ENCODE data around the gene C19orf85. TPM values are rescaled to one million over a fixed set of nuclear protein-coding genes. Genes with fewer than 3 reads are reported as not detected.

Gene C19orf85
- total and polyA plus RNA-seq, 7 donors, result 0.07 TPM; not detected in 6

DNA sequence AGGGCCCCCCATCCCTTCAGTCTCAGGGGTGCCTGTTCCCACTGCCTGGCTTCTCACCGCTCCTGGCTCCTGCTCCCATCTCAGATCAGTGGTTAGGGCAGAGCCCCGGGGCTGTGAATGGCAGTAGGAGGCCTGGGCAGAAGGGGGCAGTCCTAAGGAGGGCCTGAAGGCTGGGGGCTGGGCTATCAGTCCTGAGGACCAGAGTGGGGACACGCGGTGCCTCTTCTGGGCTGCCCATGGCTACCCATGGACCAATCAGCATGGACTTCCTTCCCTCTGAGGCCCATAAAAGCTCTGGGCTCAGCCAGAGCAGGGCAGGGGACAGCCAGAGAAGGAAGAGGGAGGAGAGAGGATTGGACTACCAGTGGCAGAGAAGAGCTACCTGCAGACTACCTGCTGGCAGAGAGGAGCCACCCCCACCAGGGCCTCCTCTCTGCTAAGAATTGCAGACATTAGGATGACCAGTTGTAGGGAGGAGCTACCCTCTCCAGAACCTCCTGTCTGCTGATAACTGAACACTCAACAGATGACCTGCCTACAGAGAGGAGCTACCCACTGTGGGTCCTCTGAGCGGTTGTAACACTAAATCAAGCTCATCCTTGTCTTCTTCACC lies 44.8 kb downstream of the C19orf85 start:
- Histone ChIP-seq H3K9me3 (no peaks in the 10 kb centered on the region), H3K27ac (no peak overlapping the region), H3K27me3 (peaks cover 0 to 24% (median 9%) of the 10 kb centered on the region in 3 donors), H3K36me3 (no peaks in the 10 kb centered on the region), H3K4me1 (no peaks in the 10 kb centered on the region), H3K4me3 (no peak overlapping the region)
- intact Hi-C loops (cut with DNase I), result loop anchor here (10.0 kb wide), 1 partner anchor 275 kb away; the partner anchor contains the start of gene TNNT1
- 66 to 82% methylated on average over 5 of the region's 5 CpGs for WGBS, 2 donors
- TF ChIP-seq EP300 (IDR thresholded peaks at IDR 0.05) (no peak), POLR2AphosphoS5 (IDR thresholded peaks at IDR 0.05) (no peak), POLR2A (IDR thresholded peaks at IDR 0.05) (no peak), CTCF (IDR thresholded peaks at IDR 0.05) (no peak)
- no peak for DNase-seq

DNA sequence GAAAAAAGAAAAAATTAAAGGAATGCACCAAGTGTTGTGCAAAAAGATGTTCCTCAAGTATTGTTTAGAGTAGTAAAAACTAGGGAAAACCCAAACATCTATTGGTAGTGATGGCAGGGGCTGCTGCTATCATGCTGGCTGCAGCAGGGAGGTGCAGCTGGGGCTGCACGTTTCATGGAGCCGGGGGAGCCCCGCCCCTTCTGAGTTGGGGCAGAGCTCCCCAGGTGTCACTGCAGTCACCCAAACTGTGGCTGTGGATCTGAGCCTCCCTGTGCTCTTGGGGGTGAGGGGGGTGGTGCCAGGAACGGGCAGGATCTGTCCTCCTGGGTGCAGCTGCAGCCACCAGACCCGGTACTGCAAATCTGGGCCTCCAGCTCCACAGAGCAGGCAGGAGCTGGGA lies 45.4 kb downstream of the C19orf85 start:
- Histone ChIP-seq H3K36me3 (no peaks in the 10 kb centered on the region), H3K9me3 (no peaks in the 10 kb centered on the region), H3K4me1 (no peaks in the 10 kb centered on the region), H3K4me3 (no peak overlapping the region), H3K27me3 (peaks cover 0 to 18% (median 3%) of the 10 kb centered on the region in 3 donors), H3K27ac (no peak overlapping the region)
- 51 to 58% methylated on average over 5 of the region's 5 CpGs for WGBS, 2 donors
- no peak for DNase-seq
- no peak for TF ChIP-seq POLR2AphosphoS5 (IDR thresholded peaks at IDR 0.05)
- TF ChIP-seq EP300 (IDR thresholded peaks at IDR 0.05), result no peak
- TF ChIP-seq POLR2A (IDR thresholded peaks at IDR 0.05), result no peak
- TF ChIP-seq CTCF (IDR thresholded peaks at IDR 0.05), result no peak
- intact Hi-C loops (cut with DNase I), result loop anchor here (10.0 kb wide), 1 partner anchor 274 kb away; the partner anchor contains the start of gene TNNT1

DNA sequence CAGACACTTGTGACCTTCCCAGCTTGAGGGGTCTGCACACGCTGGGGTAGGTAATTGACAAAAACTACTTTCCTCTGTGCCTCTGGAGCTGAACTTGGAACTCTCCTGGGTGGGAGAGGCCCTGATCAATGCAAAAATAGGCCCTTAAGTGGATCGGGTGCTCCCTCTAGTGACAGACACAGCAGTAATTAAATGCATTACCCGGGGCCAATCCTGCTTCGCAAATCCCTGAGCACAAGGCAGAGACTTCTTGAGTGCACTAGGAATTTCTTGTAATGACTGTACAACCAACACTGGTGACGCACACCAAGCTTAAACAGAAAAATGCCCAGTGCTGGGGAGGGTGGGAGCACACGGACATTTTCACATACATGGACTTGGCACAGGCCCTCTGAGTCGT lies 46.4 kb downstream of the C19orf85 start:
- no peak overlapping the region for H3K27ac ChIP-seq
- intact Hi-C loops (cut with DNase I), result loop anchor here (10.0 kb wide), 1 partner anchor 273 kb away; the partner anchor contains the start of gene TNNT1
- no peak for DNase-seq

More for the DNA sequence above, 46.4 kb downstream of the C19orf85 start:
- Histone ChIP-seq H3K4me3 (no peak overlapping the region), H3K36me3 (no peaks in the 10 kb centered on the region), H3K9me3 (no peaks in the 10 kb centered on the region), H3K27me3 (peaks cover 0 to 12% (median 0%) of the 10 kb centered on the region in 3 donors), H3K4me1 (no peaks in the 10 kb centered on the region)
- WGBS, 2 donors, result 6 to 27% methylated on average over 7 of the region's 7 CpGs
- TF ChIP-seq POLR2A (IDR thresholded peaks at IDR 0.05) (no peak), EP300 (IDR thresholded peaks at IDR 0.05) (no peak), POLR2AphosphoS5 (IDR thresholded peaks at IDR 0.05) (no peak), CTCF (IDR thresholded peaks at IDR 0.05) (peak; percentile 8 to 53 (median 42))

Other genes starting within 250 kb of the C19orf85 start
- 1 to 10 TPM; 1.1 to 3.6 (median 1.8) TPM for gene TMEM86B, start 236.0 kb downstream of the C19orf85 start, total RNA-seq
- 1 to 10 TPM in 2 of 3 donors, under 1 TPM in 1; 0.69 to 7.9 (median 1.8) TPM for gene TMEM86B, start 236.0 kb downstream of the C19orf85 start, polyA plus RNA-seq
- 10 to 100 TPM; 17.1 to 46.8 (median 24.9) TPM for gene PPP6R1, start 205.7 kb downstream of the C19orf85 start, total RNA-seq
- gene PPP6R1, start 205.7 kb downstream of the C19orf85 start, polyA plus RNA-seq, result 10 to 100 TPM; 19.8 to 78.1 (median 22.9) TPM
- gene HSPBP1, start 184.6 kb downstream of the C19orf85 start, total RNA-seq, result 10 to 100 TPM; 19.7 to 30.5 (median 23.8) TPM
- gene HSPBP1, start 184.6 kb downstream of the C19orf85 start, polyA plus RNA-seq, result 10 to 100 TPM; 31.8 to 62.7 (median 32.4) TPM
- gene BRSK1, start 180.8 kb downstream of the C19orf85 start, total RNA-seq, result 10 to 100 TPM in 2 of 4 donors, 1 to 10 TPM in 2; 3.9 to 20.6 (median 10.8) TPM
- gene BRSK1, start 180.8 kb downstream of the C19orf85 start, polyA plus RNA-seq, result 1 to 10 TPM in 2 of 3 donors, not detected in 1; 2.9 to 4.2 TPM
- gene TMEM150B, start 139.4 kb downstream of the C19orf85 start, total RNA-seq, result 1 to 10 TPM in 3 of 4 donors, not detected in 1; 2.4 to 6.1 (median 4.1) TPM
- 10 to 100 TPM in 2 of 3 donors, 1 to 10 TPM in 1; 8.4 to 18.7 (median 11.8) TPM for gene TMEM150B, start 139.4 kb downstream of the C19orf85 start, polyA plus RNA-seq
- gene KMT5C, start 124.9 kb downstream of the C19orf85 start, total RNA-seq, result 10 to 100 TPM in 2 of 4 donors, 1 to 10 TPM in 2; 7.5 to 12.7 (median 9.6) TPM
- 10 to 100 TPM in 1 of 3 donors, 1 to 10 TPM in 2; 3.0 to 14.8 (median 3.5) TPM for gene KMT5C, start 124.9 kb downstream of the C19orf85 start, polyA plus RNA-seq
- gene COX6B2, start 110.0 kb downstream of the C19orf85 start, total RNA-seq, result under 1 TPM in 1 of 4 donors, not detected in 3; 0.16 TPM
- gene COX6B2, start 110.0 kb downstream of the C19orf85 start, polyA plus RNA-seq, result 1 to 10 TPM in 2 of 3 donors, under 1 TPM in 1; 0.60 to 3.8 (median 1.4) TPM
- not detected for gene GARIN5B, start 101.5 kb downstream of the C19orf85 start, total RNA-seq
- not detected for gene GARIN5B, start 101.5 kb downstream of the C19orf85 start, polyA plus RNA-seq
- gene IL11, start 94.3 kb downstream of the C19orf85 start, total RNA-seq, result 1 to 10 TPM in 1 of 4 donors, under 1 TPM in 1, not detected in 2; 0.81 to 4.4 TPM
- under 1 TPM in 1 of 3 donors, not detected in 2; 0.74 TPM for gene IL11, start 94.3 kb downstream of the C19orf85 start, polyA plus RNA-seq
- not detected for gene TMEM190, start 87.9 kb downstream of the C19orf85 start, total RNA-seq
- under 1 TPM in 1 of 3 donors, not detected in 2; 0.26 TPM for gene TMEM190, start 87.9 kb downstream of the C19orf85 start, polyA plus RNA-seq
- 1 to 10 TPM in 1 of 4 donors, under 1 TPM in 2, not detected in 1; 0.54 to 1.7 (median 0.66) TPM for gene TMEM238, start 80.5 kb downstream of the C19orf85 start, total RNA-seq
- under 1 TPM in 2 of 3 donors, not detected in 1; 0.90 to 0.92 TPM for gene TMEM238, start 80.5 kb downstream of the C19orf85 start, polyA plus RNA-seq
- 100 to 1,000 TPM; 253 to 607 (median 503) TPM for gene RPL28, start 78.8 kb downstream of the C19orf85 start, total RNA-seq
- 1,000 to 10,000 TPM; 1,833 to 2,816 (median 2,129) TPM for gene RPL28, start 78.8 kb downstream of the C19orf85 start, polyA plus RNA-seq
- gene UBE2S, start 57.0 kb downstream of the C19orf85 start, total RNA-seq, result 10 to 100 TPM; 11.8 to 23.9 (median 14.8) TPM
- gene UBE2S, start 57.0 kb downstream of the C19orf85 start, polyA plus RNA-seq, result 10 to 100 TPM in 2 of 3 donors, 1 to 10 TPM in 1; 6.6 to 32.6 (median 16.2) TPM
- gene SHISA7, start 21.5 kb downstream of the C19orf85 start, total RNA-seq, result under 1 TPM in 3 of 4 donors, not detected in 1; 0.28 to 0.41 (median 0.36) TPM
- under 1 TPM in 1 of 3 donors, not detected in 2; 0.04 TPM for gene SHISA7, start 21.5 kb downstream of the C19orf85 start, polyA plus RNA-seq
- 100 to 1,000 TPM in 2 of 4 donors, 10 to 100 TPM in 2; 90.3 to 114 (median 101) TPM for gene ISOC2, start 3.1 kb downstream of the C19orf85 start, total RNA-seq
- gene ISOC2, start 3.1 kb downstream of the C19orf85 start, polyA plus RNA-seq, result 100 to 1,000 TPM; 147 to 173 (median 162) TPM
- 10 to 100 TPM in 1 of 4 donors, 1 to 10 TPM in 3; 1.4 to 15.0 (median 3.7) TPM for gene ZNF628, start 11.9 kb upstream of the C19orf85 start, total RNA-seq
- 10 to 100 TPM in 1 of 3 donors, 1 to 10 TPM in 2; 1.8 to 10.1 (median 2.5) TPM for gene ZNF628, start 11.9 kb upstream of the C19orf85 start, polyA plus RNA-seq
- 10 to 100 TPM in 1 of 4 donors, 1 to 10 TPM in 3; 6.4 to 10.5 (median 8.4) TPM for gene NAT14, start 20.4 kb upstream of the C19orf85 start, total RNA-seq
- gene NAT14, start 20.4 kb upstream of the C19orf85 start, polyA plus RNA-seq, result 10 to 100 TPM in 1 of 3 donors, 1 to 10 TPM in 2; 1.4 to 13.7 (median 2.4) TPM
- gene SSC5D, start 23.7 kb upstream of the C19orf85 start, total RNA-seq, result 10 to 100 TPM in 3 of 4 donors, 1 to 10 TPM in 1; 9.9 to 66.7 (median 19.2) TPM
- 1 to 10 TPM in 2 of 3 donors, not detected in 1; 1.2 to 3.8 TPM for gene SSC5D, start 23.7 kb upstream of the C19orf85 start, polyA plus RNA-seq
- not detected for gene SBK2, start 72.4 kb upstream of the C19orf85 start, total RNA-seq
- not detected for gene SBK2, start 72.4 kb upstream of the C19orf85 start, polyA plus RNA-seq
- under 1 TPM in 1 of 4 donors, not detected in 3; 0.36 TPM for gene SBK3, start 80.8 kb upstream of the C19orf85 start, total RNA-seq
- gene SBK3, start 80.8 kb upstream of the C19orf85 start, polyA plus RNA-seq, result under 1 TPM in 1 of 3 donors, not detected in 2; 0.23 TPM
- 1 to 10 TPM; 1.4 to 3.0 (median 2.2) TPM for gene ZNF579, start 116.1 kb upstream of the C19orf85 start, total RNA-seq
- gene ZNF579, start 116.1 kb upstream of the C19orf85 start, polyA plus RNA-seq, result 1 to 10 TPM in 2 of 3 donors, under 1 TPM in 1; 0.69 to 4.0 (median 1.8) TPM
- gene FIZ1, start 134.8 kb upstream of the C19orf85 start, total RNA-seq, result 1 to 10 TPM; 3.5 to 9.6 (median 9.1) TPM
- gene FIZ1, start 134.8 kb upstream of the C19orf85 start, polyA plus RNA-seq, result 1 to 10 TPM; 5.3 to 9.0 (median 7.2) TPM
- 10 to 100 TPM; 24.5 to 37.1 (median 31.3) TPM for gene ZNF524, start 135.5 kb upstream of the C19orf85 start, total RNA-seq
- gene ZNF524, start 135.5 kb upstream of the C19orf85 start, polyA plus RNA-seq, result 10 to 100 TPM; 44.1 to 49.2 (median 45.5) TPM
- gene ZNF865, start 140.9 kb upstream of the C19orf85 start, total RNA-seq, result 1 to 10 TPM; 2.3 to 8.6 (median 3.4) TPM
- gene ZNF865, start 140.9 kb upstream of the C19orf85 start, polyA plus RNA-seq, result 1 to 10 TPM; 2.4 to 9.3 (median 3.0) TPM
- gene ZNF784, start 159.8 kb upstream of the C19orf85 start, total RNA-seq, result 1 to 10 TPM; 2.8 to 9.1 (median 3.7) TPM
- 1 to 10 TPM; 7.2 to 8.2 (median 7.2) TPM for gene ZNF784, start 159.8 kb upstream of the C19orf85 start, polyA plus RNA-seq
- gene ZNF580, start 176.3 kb upstream of the C19orf85 start, total RNA-seq, result 10 to 100 TPM; 23.5 to 45.5 (median 31.1) TPM
- 10 to 100 TPM; 10.4 to 27.9 (median 13.8) TPM for gene ZNF580, start 176.3 kb upstream of the C19orf85 start, polyA plus RNA-seq
- gene ZNF581, start 178.9 kb upstream of the C19orf85 start, total RNA-seq, result 10 to 100 TPM; 18.2 to 43.2 (median 24.5) TPM
- 10 to 100 TPM; 17.1 to 24.4 (median 23.4) TPM for gene ZNF581, start 178.9 kb upstream of the C19orf85 start, polyA plus RNA-seq
- 10 to 100 TPM; 16.6 to 22.9 (median 20.2) TPM for gene CCDC106, start 183.5 kb upstream of the C19orf85 start, total RNA-seq
- gene CCDC106, start 183.5 kb upstream of the C19orf85 start, polyA plus RNA-seq, result 10 to 100 TPM in 2 of 3 donors, 1 to 10 TPM in 1; 5.5 to 10.8 (median 10.0) TPM
- gene U2AF2, start 190.3 kb upstream of the C19orf85 start, total RNA-seq, result 10 to 100 TPM; 52.1 to 79.7 (median 65.4) TPM
- 100 to 1,000 TPM in 1 of 3 donors, 10 to 100 TPM in 2; 81.7 to 162 (median 86.9) TPM for gene U2AF2, start 190.3 kb upstream of the C19orf85 start, polyA plus RNA-seq
- 10 to 100 TPM; 22.8 to 54.3 (median 34.6) TPM for gene EPN1, start 210.5 kb upstream of the C19orf85 start, total RNA-seq
- gene EPN1, start 210.5 kb upstream of the C19orf85 start, polyA plus RNA-seq, result 100 to 1,000 TPM; 137 to 162 (median 146) TPM